ENCODE data around the gene ITGB1BP1.

ITGB1BP1 gene

DNA sequence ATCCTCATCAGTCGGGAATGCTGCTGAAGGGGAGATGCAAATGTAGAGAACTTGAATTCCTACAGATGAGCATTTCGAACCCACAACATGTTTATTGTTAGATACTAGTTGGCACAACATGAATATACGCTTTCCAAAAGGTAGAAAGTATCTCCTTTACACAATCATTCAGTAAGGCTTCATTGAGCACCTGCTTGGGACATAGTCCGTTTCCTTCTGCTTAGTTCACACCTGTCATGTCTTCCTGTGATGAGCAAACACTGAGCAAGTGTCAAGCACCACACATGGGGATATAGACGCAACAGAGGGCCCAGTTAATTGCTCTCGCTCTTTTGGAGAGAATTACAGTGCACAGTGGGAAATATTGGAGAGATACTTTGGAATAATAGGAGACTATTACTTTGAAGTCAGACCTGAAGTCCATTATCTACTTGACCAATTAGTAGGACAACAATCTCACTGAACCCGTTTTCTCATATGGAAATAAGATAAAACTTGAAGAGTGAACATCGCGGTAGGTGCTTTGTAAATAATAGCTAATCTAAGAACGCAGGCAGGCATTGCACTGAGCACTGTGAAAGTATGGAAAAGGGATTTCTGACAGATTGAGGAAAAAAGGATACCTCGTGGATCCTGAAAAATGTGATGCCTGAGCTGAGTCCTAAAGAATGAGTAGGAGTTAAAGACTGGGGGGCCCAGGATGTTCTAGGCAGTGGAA lies 1.3 kb upstream of the ITGB1BP1 start:
- TF ChIP-seq, protein P1, sequence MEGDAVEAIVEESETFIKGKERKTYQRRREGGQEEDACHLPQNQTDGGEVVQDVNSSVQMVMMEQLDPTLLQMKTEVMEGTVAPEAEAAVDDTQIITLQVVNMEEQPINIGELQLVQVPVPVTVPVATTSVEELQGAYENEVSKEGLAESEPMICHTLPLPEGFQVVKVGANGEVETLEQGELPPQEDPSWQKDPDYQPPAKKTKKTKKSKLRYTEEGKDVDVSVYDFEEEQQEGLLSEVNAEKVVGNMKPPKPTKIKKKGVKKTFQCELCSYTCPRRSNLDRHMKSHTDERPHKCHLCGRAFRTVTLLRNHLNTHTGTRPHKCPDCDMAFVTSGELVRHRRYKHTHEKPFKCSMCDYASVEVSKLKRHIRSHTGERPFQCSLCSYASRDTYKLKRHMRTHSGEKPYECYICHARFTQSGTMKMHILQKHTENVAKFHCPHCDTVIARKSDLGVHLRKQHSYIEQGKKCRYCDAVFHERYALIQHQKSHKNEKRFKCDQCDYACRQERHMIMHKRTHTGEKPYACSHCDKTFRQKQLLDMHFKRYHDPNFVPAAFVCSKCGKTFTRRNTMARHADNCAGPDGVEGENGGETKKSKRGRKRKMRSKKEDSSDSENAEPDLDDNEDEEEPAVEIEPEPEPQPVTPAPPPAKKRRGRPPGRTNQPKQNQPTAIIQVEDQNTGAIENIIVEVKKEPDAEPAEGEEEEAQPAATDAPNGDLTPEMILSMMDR (IDR thresholded peaks at IDR 0.05; ENCODE audit: low read depth, low read length) = no peak

DNA sequence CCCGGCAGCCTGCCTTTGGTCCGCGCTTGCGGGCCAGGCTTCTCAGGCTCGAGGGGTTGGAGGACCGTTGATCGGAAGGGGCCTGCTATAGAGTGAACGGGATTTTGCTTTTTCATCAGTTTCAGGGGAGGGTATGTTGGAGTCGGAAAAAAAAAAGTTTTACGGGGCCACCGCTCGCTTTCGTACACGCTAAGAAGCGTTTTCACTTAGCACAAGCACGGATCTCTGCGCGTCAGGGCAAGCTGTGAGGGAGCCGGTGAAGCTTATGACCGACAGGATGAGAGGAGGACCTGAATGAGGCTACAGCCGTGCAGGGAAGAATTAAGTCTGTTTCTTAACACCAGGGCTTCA lies 569 bp upstream of the ITGB1BP1 start:
- TF ChIP-seq, protein P1 (IDR thresholded peaks at IDR 0.05; ENCODE audit: low read depth, low read length) = no peak
- no peak for DNase-seq (ENCODE audit: extremely low read depth, low read depth)

More for the DNA sequence above, 1.3 kb upstream of the ITGB1BP1 start:
- DNase-seq (ENCODE audit: extremely low read depth, low read depth) = no peak

DNA sequence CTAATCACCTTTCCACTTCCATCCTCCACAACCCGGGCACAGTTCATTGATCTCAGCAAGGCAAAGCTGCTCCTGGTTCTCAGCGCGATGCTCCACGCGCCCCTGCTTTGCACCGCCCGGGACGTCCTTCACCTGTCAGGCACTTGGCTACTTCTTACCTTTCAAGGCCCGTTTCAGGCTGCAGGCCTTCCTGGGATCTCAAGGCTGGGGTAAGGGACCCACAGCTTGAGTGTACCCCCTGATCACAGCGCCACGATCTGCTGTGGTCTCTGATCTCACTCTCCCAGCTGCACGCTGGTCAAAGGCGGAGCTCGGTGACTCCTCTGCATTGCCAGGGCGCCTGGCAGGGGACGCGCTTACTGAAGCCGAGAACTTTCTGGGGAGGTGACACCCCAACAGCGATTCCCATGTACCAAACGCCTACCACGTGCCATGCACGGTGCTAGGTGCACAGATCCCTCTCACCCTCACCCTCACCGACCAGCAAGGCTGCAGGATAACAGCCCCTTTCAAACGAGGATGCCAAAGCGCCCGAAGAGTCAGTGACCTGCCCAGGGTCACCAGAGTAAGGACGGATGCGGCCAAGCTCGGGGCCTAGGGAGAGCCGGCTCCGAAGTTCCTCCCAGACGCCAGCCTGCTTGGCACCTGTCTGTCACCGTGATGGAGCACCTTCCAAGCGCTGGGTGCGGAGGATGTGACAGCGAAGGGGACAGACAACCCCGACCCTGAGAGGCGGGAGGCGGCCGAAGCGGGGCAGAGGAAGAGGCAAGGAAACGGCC lies 818 bp downstream of the ITGB1BP1 start:
- no peak for DNase-seq (ENCODE audit: extremely low read depth, low read depth)
- TF ChIP-seq, protein P1 (IDR thresholded peaks at IDR 0.05; ENCODE audit: low read depth, low read length) = no peak; the same call in 1 of the 2 replicates

GRCh38 chr2:9420495-9420894 lies 2.8 kb downstream of the ITGB1BP1 start:
- DNase-seq (ENCODE audit: extremely low read depth, low read depth) = no peak
- TF ChIP-seq, protein P1 (IDR thresholded peaks at IDR 0.05; ENCODE audit: low read depth, low read length) = no peak

DNA sequence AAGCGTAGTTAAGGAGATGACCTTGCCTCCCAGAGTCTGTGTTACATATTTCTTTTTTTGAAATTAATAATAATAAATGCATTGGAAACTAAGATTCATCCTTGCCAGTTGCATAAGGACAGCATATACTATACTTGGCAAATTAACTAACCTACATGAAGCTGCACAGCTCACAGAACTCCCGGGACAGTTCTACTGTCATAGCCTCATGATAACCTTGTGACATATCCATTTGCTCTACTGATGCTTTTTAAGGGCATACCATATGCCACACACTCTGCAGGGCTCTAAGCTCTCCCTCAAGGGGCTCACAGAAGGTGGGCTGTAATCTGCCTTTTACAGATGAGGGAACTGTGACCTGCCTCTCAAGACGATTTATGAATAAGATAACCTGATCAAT lies 3.8 kb downstream of the ITGB1BP1 start:
- TF ChIP-seq, protein P1 (IDR thresholded peaks at IDR 0.05; ENCODE audit: low read depth, low read length) = no peak

DNA sequence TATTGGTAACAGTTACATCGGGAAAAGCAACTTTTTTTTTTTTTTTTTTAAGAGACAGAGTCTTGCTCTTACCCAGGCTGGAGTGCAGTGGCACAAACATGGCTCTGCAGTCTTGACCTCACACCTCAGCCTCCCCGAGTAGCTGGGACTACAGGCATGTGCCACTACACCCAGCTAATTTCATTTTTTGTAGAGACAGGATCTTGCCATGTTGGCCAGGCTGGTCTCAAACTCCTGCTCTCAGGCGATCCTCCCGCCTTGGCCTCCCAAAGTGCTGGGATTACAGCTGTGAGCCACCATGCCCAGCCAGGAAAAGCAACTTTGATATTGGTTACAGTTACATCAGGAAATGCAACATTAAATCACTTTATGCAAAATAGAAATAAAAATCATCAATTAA lies 4.6 kb downstream of the ITGB1BP1 start:
- TF ChIP-seq, protein P1 (IDR thresholded peaks at IDR 0.05; ENCODE audit: low read depth, low read length) = no peak

More for the DNA sequence above, 3.8 kb downstream of the ITGB1BP1 start:
- DNase-seq (ENCODE audit: extremely low read depth, low read depth) = no peak

GRCh38 chr2:9417725-9418124 lies 5.6 kb downstream of the ITGB1BP1 start:
- TF ChIP-seq, protein P1 (IDR thresholded peaks at IDR 0.05; ENCODE audit: low read depth, low read length) = no peak
- DNase-seq (ENCODE audit: extremely low read depth, low read depth) = no peak

More for the DNA sequence above, 4.6 kb downstream of the ITGB1BP1 start:
- DNase-seq (ENCODE audit: extremely low read depth, low read depth) = no peak

Data from AG09319 (cell line).